ENCODE measurements around the gene ZIC5. TPM values are rescaled to one million over a fixed set of nuclear protein-coding genes. Genes with fewer than 3 reads are reported as not detected.
"Not testable (repeated sequence)": the region's sequence is repeated elsewhere in the genome, so short reads cannot be mapped to it uniquely, and the experiment has no call there.

ZIC5 gene
- polyA plus RNA-seq, 2 of the 4 experiments (the other 2 are of a cell fraction): 2.8 to 3.1 TPM

DNA sequence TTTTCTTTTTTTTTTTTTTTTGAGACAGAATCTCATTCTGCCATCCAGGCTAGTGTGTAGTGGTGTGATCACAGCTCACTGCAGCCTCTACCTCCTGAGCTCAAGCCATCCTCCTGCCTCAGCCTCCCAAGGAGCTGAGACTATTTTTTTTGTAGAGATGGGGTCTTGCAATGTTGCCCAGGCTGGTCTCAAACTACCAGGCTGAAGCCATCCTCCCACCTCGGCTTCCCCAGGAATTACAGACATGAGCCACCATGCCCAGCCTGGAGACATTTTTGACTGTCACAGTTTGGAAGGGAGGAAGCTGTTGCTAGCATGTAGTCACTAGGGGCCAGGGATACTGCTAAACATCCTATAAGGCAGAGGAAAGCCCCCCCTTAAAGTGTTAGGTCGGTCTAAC lies 23.9 kb downstream of the ZIC5 start:
- FAIRE-seq (no peak), DNase-seq (ENCODE audit: low read depth in 1 of 2, low spot score in 1 of 2) (no peak), ATAC-seq (no peak)
- no peak for TF ChIP-seq BHLHE40 (IDR thresholded peaks at IDR 0.05; ENCODE audit: low read depth, low read length)
- no peak for TF ChIP-seq NFE2L2 (conservative IDR thresholded peaks at IDR 0.05; ENCODE audit: low read length)
- TF ChIP-seq FOSL2 (IDR thresholded peaks at IDR 0.05): no peak
- no peak for TF ChIP-seq FOSL2 (CRISPR knock-in tag; IDR thresholded peaks at IDR 0.05)
- TF ChIP-seq, protein P1, sequence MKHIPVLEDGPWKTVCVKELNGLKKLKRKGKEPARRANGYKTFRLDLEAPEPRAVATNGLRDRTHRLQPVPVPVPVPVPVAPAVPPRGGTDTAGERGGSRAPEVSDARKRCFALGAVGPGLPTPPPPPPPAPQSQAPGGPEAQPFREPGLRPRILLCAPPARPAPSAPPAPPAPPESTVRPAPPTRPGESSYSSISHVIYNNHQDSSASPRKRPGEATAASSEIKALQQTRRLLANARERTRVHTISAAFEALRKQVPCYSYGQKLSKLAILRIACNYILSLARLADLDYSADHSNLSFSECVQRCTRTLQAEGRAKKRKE (CRISPR knock-in tag; IDR thresholded peaks at IDR 0.05; ENCODE audit: low read depth): no peak
- TF ChIP-seq ZNF302 (CRISPR knock-in tag; IDR thresholded peaks at IDR 0.05): no peak
- no peak for TF ChIP-seq ZFP36 (IDR thresholded peaks at IDR 0.05; ENCODE audit: borderline replicate concordance, partially characterized antibody)
- no peak for TF ChIP-seq TFCP2L1 (CRISPR knock-in tag; IDR thresholded peaks at IDR 0.05)
- TF ChIP-seq KDM5A (IDR thresholded peaks at IDR 0.05): no peak
- TF ChIP-seq SMC3 (IDR thresholded peaks at IDR 0.05): no peak
- no peak for TF ChIP-seq JUNB (IDR thresholded peaks at IDR 0.05)
- TF ChIP-seq EP300 (IDR thresholded peaks at IDR 0.05): no peak
- no peak for TF ChIP-seq EHF (CRISPR knock-in tag; IDR thresholded peaks at IDR 0.05)
- TF ChIP-seq POLR2AphosphoS2 (conservative IDR thresholded peaks at IDR 0.05; ENCODE audit: low read length): no peak
- TF ChIP-seq, protein P2, sequence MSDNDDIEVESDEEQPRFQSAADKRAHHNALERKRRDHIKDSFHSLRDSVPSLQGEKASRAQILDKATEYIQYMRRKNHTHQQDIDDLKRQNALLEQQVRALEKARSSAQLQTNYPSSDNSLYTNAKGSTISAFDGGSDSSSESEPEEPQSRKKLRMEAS (IDR thresholded peaks at IDR 0.05): no peak
- no peak for TF ChIP-seq NPAS2 (CRISPR knock-in tag; IDR thresholded peaks at IDR 0.05; ENCODE audit: borderline replicate concordance)
- no peak for TF ChIP-seq SREBF2 (IDR thresholded peaks at IDR 0.05)
- no peak for TF ChIP-seq TP53 (CRISPR knock-in tag; IDR thresholded peaks at IDR 0.05)
- ChIA-PET CTCF (interaction anchor here (0.6 to 1.3 kb wide), 2 partner anchors 31 to 501 kb away, joined by 3 read pairs; no protein-coding TSS in a partner anchor), POLR2A (interaction anchor here (0.7 kb wide), 1 partner anchor 324 kb away, joined by 3 read pairs; no protein-coding TSS in a partner anchor)
- Histone ChIP-seq H3K4me2 (no peak overlapping the region), H3K27ac (no peak overlapping the region), H3K4me1 (no peaks in the 10 kb centered on the region), H3K9me3 (no peaks in the 10 kb centered on the region), H3K4me3 (no peak overlapping the region)
- 37% methylated on average over 2 of the region's 2 CpGs for WGBS (ENCODE audit: missing lambda C conversion rate)

DNA sequence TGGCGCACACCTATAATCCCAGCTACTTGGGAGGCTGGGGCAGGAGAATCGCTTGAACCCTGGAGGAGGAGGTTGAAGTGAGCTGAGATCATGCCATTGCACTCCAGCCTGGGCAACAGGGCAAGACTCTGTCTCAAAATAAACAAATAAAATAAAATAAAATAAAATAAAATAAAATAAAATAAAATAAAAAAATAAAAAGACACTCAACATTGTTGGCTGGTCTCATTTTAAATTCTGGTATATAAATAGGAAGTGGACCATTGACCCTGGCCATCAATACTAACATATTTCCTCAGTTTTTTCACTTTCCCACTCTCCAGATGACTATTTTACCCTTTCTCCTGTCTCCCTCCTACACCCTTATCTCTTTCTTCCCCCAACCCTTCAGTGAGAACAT lies 26.1 kb downstream of the ZIC5 start:
- ATAC-seq; CTCF ChIA-PET; H3K27ac ChIP-seq; H3K4me2 ChIP-seq; H3K9me3 ChIP-seq; POLR2A ChIA-PET; H3K4me1 ChIP-seq; FAIRE-seq; DNase-seq (ENCODE audit: low read depth in 1 of 2, low spot score in 1 of 2); H3K4me3 ChIP-seq: not testable (repeated sequence)
- 88% methylated on average over 2 of the region's 2 CpGs for WGBS (ENCODE audit: missing lambda C conversion rate)

DNA sequence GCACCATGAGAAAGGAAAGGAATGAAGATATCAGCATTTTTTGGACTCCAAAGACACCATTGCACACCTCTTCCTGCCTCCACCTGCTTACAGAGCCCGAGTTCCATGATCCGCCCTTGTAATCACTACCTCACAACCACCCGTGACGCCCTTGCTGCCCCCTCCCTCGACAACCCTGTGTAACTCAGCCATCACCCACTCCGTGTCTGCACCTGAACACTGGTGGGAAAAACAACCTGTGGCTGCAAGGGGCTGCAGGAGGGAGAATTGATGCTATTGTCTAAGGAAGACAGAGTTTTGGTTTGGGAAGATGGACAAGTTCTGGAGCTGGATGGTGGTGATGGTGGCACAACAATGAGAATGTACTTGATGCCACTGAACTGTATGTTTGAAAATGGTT lies 27.0 kb downstream of the ZIC5 start:
- Histone ChIP-seq H3K9me3 (no peaks in the 10 kb centered on the region), H3K4me2 (no peak overlapping the region), H3K4me3 (no peak overlapping the region), H3K4me1 (no peaks in the 10 kb centered on the region), H3K27ac (no peak overlapping the region)
- ChIA-PET POLR2A (no interaction called here), CTCF (no interaction called here)
- TF ChIP-seq, protein P3, sequence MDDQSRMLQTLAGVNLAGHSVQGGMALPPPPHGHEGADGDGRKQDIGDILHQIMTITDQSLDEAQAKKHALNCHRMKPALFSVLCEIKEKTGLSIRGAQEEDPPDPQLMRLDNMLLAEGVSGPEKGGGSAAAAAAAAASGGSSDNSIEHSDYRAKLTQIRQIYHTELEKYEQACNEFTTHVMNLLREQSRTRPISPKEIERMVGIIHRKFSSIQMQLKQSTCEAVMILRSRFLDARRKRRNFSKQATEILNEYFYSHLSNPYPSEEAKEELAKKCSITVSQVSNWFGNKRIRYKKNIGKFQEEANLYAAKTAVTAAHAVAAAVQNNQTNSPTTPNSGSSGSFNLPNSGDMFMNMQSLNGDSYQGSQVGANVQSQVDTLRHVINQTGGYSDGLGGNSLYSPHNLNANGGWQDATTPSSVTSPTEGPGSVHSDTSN (IDR thresholded peaks at IDR 0.05): no peak
- TF ChIP-seq ZNF302 (CRISPR knock-in tag; IDR thresholded peaks at IDR 0.05) (no peak), FOSB (CRISPR knock-in tag; IDR thresholded peaks at IDR 0.05) (no peak), RAD21 (conservative IDR thresholded peaks at IDR 0.05 in 1 of 2, IDR thresholded peaks at IDR 0.05 in 1 of 2) (no peak), SMC3 (IDR thresholded peaks at IDR 0.05) (no peak), TFCP2L1 (CRISPR knock-in tag; IDR thresholded peaks at IDR 0.05) (no peak), CEBPB (IDR thresholded peaks at IDR 0.05) (no peak), CBX2 (IDR thresholded peaks at IDR 0.05; ENCODE audit: borderline replicate concordance, low read depth) (no peak), SREBF2 (IDR thresholded peaks at IDR 0.05) (no peak), CHD4 (IDR thresholded peaks at IDR 0.05; ENCODE audit: borderline replicate concordance) (no peak), POLR2AphosphoS2 (conservative IDR thresholded peaks at IDR 0.05; ENCODE audit: low read length) (no peak), ZSCAN20 (CRISPR knock-in tag; IDR thresholded peaks at IDR 0.05) (no peak), FOSL2 (IDR thresholded peaks at IDR 0.05) (no peak), FOSL2 (CRISPR knock-in tag; IDR thresholded peaks at IDR 0.05) (no peak), NR3C1 (IDR thresholded peaks at IDR 0.05) (no peak), BHLHE40 (IDR thresholded peaks at IDR 0.05; ENCODE audit: low read depth, low read length) (no peak), PHF8 (IDR thresholded peaks at IDR 0.05; ENCODE audit: borderline replicate concordance, low read depth) (no peak)
- TF ChIP-seq, protein P4, sequence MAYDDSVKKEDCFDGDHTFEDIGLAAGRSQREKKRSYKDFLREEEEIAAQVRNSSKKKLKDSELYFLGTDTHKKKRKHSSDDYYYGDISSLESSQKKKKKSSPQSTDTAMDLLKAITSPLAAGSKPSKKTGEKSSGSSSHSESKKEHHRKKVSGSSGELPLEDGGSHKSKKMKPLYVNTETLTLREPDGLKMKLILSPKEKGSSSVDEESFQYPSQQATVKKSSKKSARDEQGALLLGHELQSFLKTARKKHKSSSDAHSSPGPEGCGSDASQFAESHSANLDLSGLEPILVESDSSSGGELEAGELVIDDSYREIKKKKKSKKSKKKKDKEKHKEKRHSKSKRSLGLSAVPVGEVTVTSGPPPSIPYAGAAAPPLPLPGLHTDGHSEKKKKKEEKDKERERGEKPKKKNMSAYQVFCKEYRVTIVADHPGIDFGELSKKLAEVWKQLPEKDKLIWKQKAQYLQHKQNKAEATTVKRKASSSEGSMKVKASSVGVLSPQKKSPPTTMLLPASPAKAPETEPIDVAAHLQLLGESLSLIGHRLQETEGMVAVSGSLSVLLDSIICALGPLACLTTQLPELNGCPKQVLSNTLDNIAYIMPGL (CRISPR knock-in tag; IDR thresholded peaks at IDR 0.05; ENCODE audit: borderline replicate concordance): no peak
- TF ChIP-seq, protein P5, sequence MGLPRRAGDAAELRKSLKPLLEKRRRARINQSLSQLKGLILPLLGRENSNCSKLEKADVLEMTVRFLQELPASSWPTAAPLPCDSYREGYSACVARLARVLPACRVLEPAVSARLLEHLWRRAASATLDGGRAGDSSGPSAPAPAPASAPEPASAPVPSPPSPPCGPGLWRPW (IDR thresholded peaks at IDR 0.05): no peak
- FAIRE-seq (no peak), ATAC-seq (no peak), DNase-seq (ENCODE audit: low read depth in 1 of 2, low spot score in 1 of 2) (no peak)
- WGBS (ENCODE audit: missing lambda C conversion rate): 77% methylated on average over 6 of the region's 6 CpGs
